Endodermal cell (in vitro differentiated cells): ENCODE results near the gene STPG3. TPM values are rescaled to one million over a fixed set of nuclear protein-coding genes. Genes with fewer than 3 reads are reported as not detected.

Experiments
- DNase-seq: peaks from one replicate; pipeline ENCODE4 v3.0.0-alpha.2; 2017
- H3K27ac ChIP-seq: 2 replicates; pipeline ENCODE4 v1.5.1; 2013; ENCODE audit warnings: mild to moderate bottlenecking, low read depth, low read length, moderate library complexity
- H3K27me3 ChIP-seq: 2 replicates; pipeline ENCODE4 v1.6.1; 2013; ENCODE audit warnings: mild to moderate bottlenecking, low read length, moderate library complexity; ENCODE audit not compliant: insufficient read depth, control insufficient read depth, poor library complexity, severe bottlenecking
- H3K36me3 ChIP-seq: 2 replicates; pipeline ENCODE4 v1.7.0; 2013; ENCODE audit warnings: mild to moderate bottlenecking, low read length, moderate library complexity; ENCODE audit not compliant: control insufficient read depth, insufficient read depth
- H3K4me1 ChIP-seq: one replicate; pipeline ENCODE4 v1.7.0; 2013; ENCODE audit warnings: low read length; ENCODE audit not compliant: control insufficient read depth, insufficient read depth
- H3K4me3 ChIP-seq: 2 replicates; pipeline ENCODE4 v1.5.1; 2013; ENCODE audit warnings: mild to moderate bottlenecking, low read length, moderate library complexity
- H3K9ac ChIP-seq: 2 replicates; pipeline ENCODE4 v1.6.1; 2013; ENCODE audit warnings: mild to moderate bottlenecking, low read length, moderate library complexity; ENCODE audit not compliant: poor library complexity, severe bottlenecking; ENCODE audit errors: extremely low read depth
- H3K9me3 ChIP-seq: 2 replicates; pipeline ENCODE4 v1.6.1; 2013; ENCODE audit warnings: mild to moderate bottlenecking, low read length, moderate library complexity; ENCODE audit not compliant: control insufficient read depth
- H3K27ac Mint-ChIP-seq: 2 replicates; pipeline ENCODE4 v1.8.0; 2020; ENCODE audit warnings: mixed read lengths
- H3K27me3 Mint-ChIP-seq: 2 replicates; pipeline ENCODE4 v1.8.0; 2021; ENCODE audit warnings: mild to moderate bottlenecking, mixed read lengths; ENCODE audit not compliant: insufficient read depth
- H3K36me3 Mint-ChIP-seq: 2 replicates; pipeline ENCODE4 v1.8.0; 2020; ENCODE audit warnings: low read depth, mixed read lengths
- H3K4me1 Mint-ChIP-seq: 2 replicates; pipeline ENCODE4 v1.8.0; 2020; ENCODE audit warnings: mixed read lengths
- H3K4me3 Mint-ChIP-seq: 2 replicates; pipeline ENCODE4 v1.8.0; 2020; ENCODE audit warnings: mild to moderate bottlenecking, moderate library complexity, mixed read lengths
- H3K9me3 Mint-ChIP-seq: 2 replicates; pipeline ENCODE4 v1.8.0; 2020; ENCODE audit warnings: mild to moderate bottlenecking, mixed read lengths
- WGBS, 2 experiments: methylation state at CpG; one replicate each; pipeline versions ENCODE4 v1.1.5 to v1.1.7; 2013; ENCODE audit warnings: missing lambda C conversion rate in 2 of 2, mixed read lengths in 1 of 2; ENCODE audit not compliant: insufficient coverage in 1 of 2, insufficient read length in 1 of 2; 5-methylcytosine and 5-hydroxymethylcytosine counted together
- total RNA-seq, 2 donors: library from RNA; stranded (reverse); fragmentation: NEBNext Ultra II Directional in 1 of 2; extraction: Animal tissue kit (Norgen Biotek cat#: 25700) in 1 of 2; gene quantifications; 2 replicates in 1 of 2; 3 replicates in 1 of 2; pipeline ENCODE4 v1.2.1, GENCODE V29; 2021
- TF ChIP-seq, protein P1 (sequence below): fragments of 200-600 bp; sonication (generic); conservative IDR thresholded peaks from 2 replicates; pipeline ENCODE4 v1.5.0; 2021; ENCODE audit warnings: antibody characterized with exemption, mild to moderate bottlenecking

STPG3 gene
- total RNA-seq, 2 donors from 2014 or later: not detected

- TF ChIP-seq, protein P1, sequence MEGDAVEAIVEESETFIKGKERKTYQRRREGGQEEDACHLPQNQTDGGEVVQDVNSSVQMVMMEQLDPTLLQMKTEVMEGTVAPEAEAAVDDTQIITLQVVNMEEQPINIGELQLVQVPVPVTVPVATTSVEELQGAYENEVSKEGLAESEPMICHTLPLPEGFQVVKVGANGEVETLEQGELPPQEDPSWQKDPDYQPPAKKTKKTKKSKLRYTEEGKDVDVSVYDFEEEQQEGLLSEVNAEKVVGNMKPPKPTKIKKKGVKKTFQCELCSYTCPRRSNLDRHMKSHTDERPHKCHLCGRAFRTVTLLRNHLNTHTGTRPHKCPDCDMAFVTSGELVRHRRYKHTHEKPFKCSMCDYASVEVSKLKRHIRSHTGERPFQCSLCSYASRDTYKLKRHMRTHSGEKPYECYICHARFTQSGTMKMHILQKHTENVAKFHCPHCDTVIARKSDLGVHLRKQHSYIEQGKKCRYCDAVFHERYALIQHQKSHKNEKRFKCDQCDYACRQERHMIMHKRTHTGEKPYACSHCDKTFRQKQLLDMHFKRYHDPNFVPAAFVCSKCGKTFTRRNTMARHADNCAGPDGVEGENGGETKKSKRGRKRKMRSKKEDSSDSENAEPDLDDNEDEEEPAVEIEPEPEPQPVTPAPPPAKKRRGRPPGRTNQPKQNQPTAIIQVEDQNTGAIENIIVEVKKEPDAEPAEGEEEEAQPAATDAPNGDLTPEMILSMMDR: no peak
- H3K4me1 ChIP-seq: peaks cover 3% of the 10 kb centered on the region
- Mint-ChIP-seq H3K4me1 (peaks cover 21% of the 10 kb centered on the region), H3K9me3 (peaks cover 5% of the 10 kb centered on the region), H3K36me3 (no peaks in the 10 kb centered on the region), H3K4me3 (peak overlapping the region; percentile 43), H3K27me3 (peaks cover 60% of the 10 kb centered on the region), H3K27ac (no peak overlapping the region)
- H3K27ac ChIP-seq: peak overlapping the region; percentile 89
- no peaks in the 10 kb centered on the region for H3K9me3 ChIP-seq
- H3K36me3 ChIP-seq: no peaks in the 10 kb centered on the region
- H3K4me3 ChIP-seq: no peak overlapping the region
- H3K27me3 ChIP-seq: peaks cover 53% of the 10 kb centered on the region
- peak; percentile 68 for DNase-seq
- H3K9ac ChIP-seq: no peak overlapping the region
- 85% methylated on average over 12 to 24 of the region's 24 CpGs for WGBS, 2 experiments
These were observed 45.9 kb downstream of the STPG3 start for GRCh38 chr9:137296670-137297664.

DNA sequence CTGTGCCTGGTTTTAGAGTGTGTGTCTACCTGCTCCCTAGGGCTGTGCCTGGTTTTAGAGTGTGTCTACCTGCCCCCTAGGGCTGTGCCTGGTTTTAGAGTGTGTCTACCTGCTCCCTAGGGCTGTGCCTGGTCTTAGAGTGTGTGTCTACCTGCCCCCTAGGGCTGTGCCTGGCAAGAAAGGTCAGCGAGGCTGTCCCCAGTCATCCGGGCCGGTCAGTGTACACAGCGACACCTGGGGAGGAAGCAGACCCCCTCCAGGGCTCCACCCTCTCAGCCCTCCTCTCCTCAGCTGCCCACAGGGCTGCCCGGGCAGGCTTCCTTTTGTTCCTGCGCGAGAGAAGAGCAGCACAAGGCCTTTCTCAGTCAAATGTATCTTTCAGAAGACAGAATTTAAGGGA, 46.9 kb downstream of the STPG3 start:
- Mint-ChIP-seq H3K4me3 (no peak overlapping the region), H3K36me3 (no peaks in the 10 kb centered on the region), H3K9me3 (peaks cover 5% of the 10 kb centered on the region), H3K27ac (no peak overlapping the region), H3K27me3 (peaks cover 56% of the 10 kb centered on the region), H3K4me1 (peaks cover 21% of the 10 kb centered on the region)
- Histone ChIP-seq H3K9ac (no peak overlapping the region), H3K4me3 (no peak overlapping the region), H3K9me3 (no peaks in the 10 kb centered on the region), H3K4me1 (peaks cover 3% of the 10 kb centered on the region), H3K36me3 (no peaks in the 10 kb centered on the region), H3K27me3 (peaks cover 56% of the 10 kb centered on the region), H3K27ac (no peak overlapping the region)
- DNase-seq: peak; percentile 56
- WGBS, 2 experiments: 44 to 59% methylated on average over 6 to 7 of the region's 7 CpGs
- TF ChIP-seq, protein P1: no peak

- Mint-ChIP-seq H3K9me3 (peaks cover 5% of the 10 kb centered on the region), H3K27ac (no peak overlapping the region), H3K36me3 (no peaks in the 10 kb centered on the region), H3K4me3 (peak overlapping the region; percentile 71), H3K4me1 (peaks cover 25% of the 10 kb centered on the region), H3K27me3 (peaks cover 56% of the 10 kb centered on the region)
- Histone ChIP-seq H3K4me3 (no peak overlapping the region), H3K27ac (peak overlapping the region; percentile 61), H3K27me3 (peaks cover 63% of the 10 kb centered on the region), H3K4me1 (peaks cover 3% of the 10 kb centered on the region), H3K9me3 (no peaks in the 10 kb centered on the region), H3K9ac (no peak overlapping the region), H3K36me3 (no peaks in the 10 kb centered on the region)
- 62 to 64% methylated on average over 20 to 24 of the region's 24 CpGs for WGBS, 2 experiments
- TF ChIP-seq, protein P1: no peak
- DNase-seq: peak; percentile 63
These were observed 47.5 kb downstream of the STPG3 start for GRCh38 chr9:137298401-137299202.
